ENCODE data around the gene CLDN7. TPM values are rescaled to one million over a fixed set of nuclear protein-coding genes. Genes with fewer than 3 reads are reported as not detected.
A peak's percentile ranks its signal among the peaks of the same experiment; 100 is the strongest.

The CLDN7 gene
- total RNA-seq, 2 donors from 2014 or later, result 142 to 149 TPM

DNA sequence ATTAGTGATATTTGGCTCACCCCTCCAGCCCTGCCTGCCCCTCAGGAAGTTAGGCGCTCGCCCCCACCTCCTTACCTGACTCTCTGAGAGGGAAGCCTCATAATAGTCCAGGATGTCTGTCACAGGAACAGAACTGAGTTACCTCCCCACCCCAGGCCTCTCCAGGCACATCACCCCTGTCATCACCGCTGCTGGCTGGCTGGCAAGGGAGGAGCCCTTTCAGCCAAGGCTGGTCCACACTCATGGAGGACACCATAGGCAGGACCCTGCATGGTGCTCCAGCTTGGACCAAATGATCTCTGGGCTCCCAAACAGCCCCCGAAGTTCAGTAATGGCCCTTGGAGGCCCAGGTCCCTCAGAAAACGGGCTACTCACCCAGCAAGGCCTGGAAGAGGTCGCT is 44.1 kb downstream of the CLDN7 start:
- Histone ChIP-seq H3K27me3 (ENCODE audit: control insufficient read depth, insufficient read depth, low read length, poor library complexity, severe bottlenecking) (no peaks in the 10 kb centered on the region), H3K27ac (ENCODE audit: low read depth, low read length) (no peak overlapping the region), H3K4me1 (ENCODE audit: control insufficient read depth, insufficient read depth, low read length) (peaks cover 16% of the 10 kb centered on the region), H3K36me3 (ENCODE audit: control insufficient read depth, insufficient read depth, low read length) (peaks cover 19% of the 10 kb centered on the region), H3K9me3 (ENCODE audit: control insufficient read depth, low read length) (no peaks in the 10 kb centered on the region), H3K9ac (ENCODE audit: extremely low read depth, low read length, poor library complexity, severe bottlenecking) (no peak overlapping the region), H3K4me3 (ENCODE audit: low read length) (peak overlapping the region; percentile 73)
- H3K27me3 Mint-ChIP-seq (ENCODE audit: insufficient read depth), result no peaks in the 10 kb centered on the region
- peaks cover 21% of the 10 kb centered on the region for H3K36me3 Mint-ChIP-seq (ENCODE audit: low read depth)
- H3K4me1 Mint-ChIP-seq, result peaks cover 47% of the 10 kb centered on the region
- 82 to 92% methylated on average over 3 to 6 of the region's 6 CpGs for WGBS, 2 experiments (ENCODE audit: insufficient coverage in 1 of 2, insufficient read length in 1 of 2)
- no peak overlapping the region for H3K27ac Mint-ChIP-seq
- H3K4me3 Mint-ChIP-seq, result peak overlapping the region; percentile 86
- DNase-seq, result no peak
- no peak for TF ChIP-seq CTCF (conservative IDR thresholded peaks at IDR 0.05)
- no peaks in the 10 kb centered on the region for H3K9me3 Mint-ChIP-seq

- Mint-ChIP-seq H3K4me3 (peak overlapping the region; percentile 86), H3K27ac (peak overlapping the region; percentile 75), H3K36me3 (ENCODE audit: low read depth) (peaks cover 13% of the 10 kb centered on the region), H3K9me3 (no peaks in the 10 kb centered on the region), H3K4me1 (peaks cover 48% of the 10 kb centered on the region), H3K27me3 (ENCODE audit: insufficient read depth) (peaks cover 1% of the 10 kb centered on the region)
- Histone ChIP-seq H3K27ac (ENCODE audit: low read depth, low read length) (no peak overlapping the region), H3K36me3 (ENCODE audit: control insufficient read depth, insufficient read depth, low read length) (peaks cover 11% of the 10 kb centered on the region), H3K9ac (ENCODE audit: extremely low read depth, low read length, poor library complexity, severe bottlenecking) (no peak overlapping the region), H3K9me3 (ENCODE audit: control insufficient read depth, low read length) (no peaks in the 10 kb centered on the region), H3K4me1 (ENCODE audit: control insufficient read depth, insufficient read depth, low read length) (peaks cover 16% of the 10 kb centered on the region), H3K4me3 (ENCODE audit: low read length) (peak overlapping the region; percentile 78), H3K27me3 (ENCODE audit: control insufficient read depth, insufficient read depth, low read length, poor library complexity, severe bottlenecking) (no peaks in the 10 kb centered on the region)
- WGBS, 2 experiments (ENCODE audit: insufficient coverage in 1 of 2, insufficient read length in 1 of 2), result 11 to 35% methylated on average over 5 to 20 of the region's 32 CpGs
- no peak for TF ChIP-seq CTCF (conservative IDR thresholded peaks at IDR 0.05)
- DNase-seq, result peak; percentile 89
Measured at GRCh38 chr17:7217113-7217987, 44.9 kb downstream of the CLDN7 start.

DNA sequence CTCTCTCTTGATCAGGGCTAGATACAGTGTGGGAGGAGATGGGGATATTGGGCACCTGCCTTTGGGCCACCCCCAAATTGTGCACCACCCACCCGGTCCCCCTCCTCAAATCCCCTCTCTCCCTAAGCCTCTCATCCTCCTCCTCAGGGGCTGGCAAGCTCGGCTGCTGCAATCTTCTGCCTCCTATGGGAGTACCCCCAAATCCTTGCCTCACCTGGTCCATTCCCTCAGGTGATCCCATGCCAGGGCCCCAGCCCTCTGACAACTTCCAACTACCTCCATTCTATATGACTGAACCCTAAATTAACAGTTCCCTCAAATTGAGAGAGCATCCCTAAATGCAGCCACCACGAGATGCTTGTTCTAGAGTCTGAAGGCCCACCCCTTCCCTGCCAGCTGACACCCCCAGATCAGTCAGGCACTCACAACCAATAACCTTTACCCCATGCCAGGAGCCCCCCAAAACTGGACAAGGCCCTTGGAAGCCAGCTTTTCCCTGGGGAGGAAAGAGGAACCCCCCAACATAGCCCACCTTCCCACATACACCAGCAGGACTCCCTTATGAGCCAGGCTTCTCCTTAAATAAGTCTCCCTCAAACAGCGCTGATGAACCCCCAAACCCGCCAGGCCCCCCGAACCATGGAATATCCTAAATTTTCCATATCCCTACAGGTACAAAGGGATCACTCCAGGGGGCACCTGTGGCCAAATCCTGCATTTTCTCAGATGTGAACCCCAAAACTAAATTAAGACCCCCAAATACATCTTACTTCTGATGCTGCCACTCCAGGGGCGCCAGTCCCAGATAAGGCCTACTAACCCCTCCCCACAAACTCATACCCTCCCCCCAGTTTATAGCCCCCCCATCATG is 45.8 kb downstream of the CLDN7 start:
- 24 to 60% methylated on average over 1 to 7 of the region's 7 CpGs for WGBS, 2 experiments (ENCODE audit: insufficient coverage in 1 of 2, insufficient read length in 1 of 2)
- Mint-ChIP-seq H3K4me3 (peak overlapping the region; percentile 58), H3K27ac (peak overlapping the region; percentile 93), H3K36me3 (ENCODE audit: low read depth) (peaks cover 5% of the 10 kb centered on the region), H3K4me1 (peaks cover 55% of the 10 kb centered on the region), H3K9me3 (no peaks in the 10 kb centered on the region), H3K27me3 (ENCODE audit: insufficient read depth) (peaks cover 4% of the 10 kb centered on the region)
- Histone ChIP-seq H3K4me3 (ENCODE audit: low read length) (peak overlapping the region; percentile 78), H3K27me3 (ENCODE audit: control insufficient read depth, insufficient read depth, low read length, poor library complexity, severe bottlenecking) (no peaks in the 10 kb centered on the region), H3K9me3 (ENCODE audit: control insufficient read depth, low read length) (no peaks in the 10 kb centered on the region), H3K36me3 (ENCODE audit: control insufficient read depth, insufficient read depth, low read length) (peaks cover 5% of the 10 kb centered on the region), H3K4me1 (ENCODE audit: control insufficient read depth, insufficient read depth, low read length) (peaks cover 16% of the 10 kb centered on the region), H3K9ac (ENCODE audit: extremely low read depth, low read length, poor library complexity, severe bottlenecking) (no peak overlapping the region), H3K27ac (ENCODE audit: low read depth, low read length) (peak overlapping the region; percentile 64)
- no peak for TF ChIP-seq CTCF (conservative IDR thresholded peaks at IDR 0.05)
- DNase-seq, result no peak
